Esophagus squamous epithelium (tissue), 5 donors: ENCODE data around the gene ARHGAP8. TPM values are rescaled to one million over a fixed set of nuclear protein-coding genes. Genes with fewer than 3 reads are reported as not detected.
"Not testable (repeated sequence)": the region's sequence is repeated elsewhere in the genome, so short reads cannot be mapped to it uniquely, and the experiment has no call there.

Experiments
- DNase-seq: peaks from one replicate; lab custom pipeline; 2025; lab: John Stamatoyannopoulos, UW
- H3K27ac ChIP-seq, 4 donors: fragments of 200-600 bp; sonication (generic); one replicate each; pipeline ENCODE4 v1.5.1; 2016 to 2019; ENCODE audit warnings: mild to moderate bottlenecking in 1 of 4
- H3K27me3 ChIP-seq, 4 donors: fragments of 200-600 bp; sonication (generic); 1 replicate in 3 of 4; 2 replicates in 1 of 4; pipeline versions ENCODE4 v1.5.1 to v1.6.0; 2017 to 2021; ENCODE audit warnings: antibody characterized with exemption in 1 of 4
- H3K36me3 ChIP-seq, 3 donors: fragments of 200-600 bp; sonication (generic); one replicate each; pipeline ENCODE4 v1.5.1; 2016 to 2019
- H3K4me1 ChIP-seq, 3 donors: fragments of 200-600 bp; sonication (generic); one replicate each; pipeline ENCODE4 v1.5.1; 2017 to 2019
- H3K4me3 ChIP-seq, 4 donors: fragments of 200-600 bp; sonication (generic); 1 replicate in 3 of 4; 2 replicates in 1 of 4; pipeline ENCODE4 v1.5.1; 2016 to 2019; ENCODE audit warnings: mild to moderate bottlenecking in 2 of 4, moderate library complexity in 1 of 4
- H3K9me3 ChIP-seq, 3 donors: fragments of 200-600 bp; sonication (generic); one replicate each; pipeline ENCODE4 v1.5.1; 2016 to 2019
- CTCF ChIP-seq, 6 experiments: fragments of 450-650 bp in 4 of 6; fragments of 200-600 bp in 2 of 6; sonication (generic) in 2 of 6; IDR thresholded peaks; one replicate each; pipeline ENCODE4 v1.5.1; 2016 to 2019; ENCODE audit warnings: antibody characterized with exemption in 6 of 6, mild to moderate bottlenecking in 4 of 6, moderate library complexity in 4 of 6
- POLR2A ChIP-seq, 4 donors: fragments of 450-650 bp; IDR thresholded peaks; one replicate each; pipeline ENCODE4 v1.6.1; 2017; ENCODE audit warnings: antibody characterized with exemption in 4 of 4, mild to moderate bottlenecking in 4 of 4, moderate library complexity in 3 of 4
- WGBS, 2 donors: methylation state at CpG; one replicate each; pipeline ENCODE4 v1.1.5; 2018; 5-methylcytosine and 5-hydroxymethylcytosine counted together
- intact Hi-C: fragments of 100-400 bp; cut with DNase I; formaldehyde crosslinking; loops from one replicate; pipeline ENCODE4 v1.15.0; 2022
- total RNA-seq, 4 donors: library from RNA; depleted of rRNA; stranded (reverse); fragments of >200 nt; gene quantifications; one replicate each; pipeline ENCODE4 v1.1.0, GENCODE V29; 2016
- donor health status: DM: yes; HTN: yes; CAD: no.

ARHGAP8 gene
- total RNA-seq, 4 donors from 2014 or later, result 3.6 to 15.0 (median 11.5) TPM

GRCh38 chr22:44855855-44856254, 103.5 kb downstream of the ARHGAP8 start:
- Histone ChIP-seq H3K4me1 (no peaks in the 10 kb centered on the region), H3K27me3 (no peaks in the 10 kb centered on the region), H3K4me3 (no peak overlapping the region), H3K36me3 (no peaks in the 10 kb centered on the region), H3K27ac (no peak overlapping the region), H3K9me3 (no peaks in the 10 kb centered on the region)
- WGBS, 2 donors, result 81 to 88% methylated on average over 5 of the region's 5 CpGs
- TF ChIP-seq CTCF (IDR thresholded peaks at IDR 0.05) (no peak), POLR2A (IDR thresholded peaks at IDR 0.05) (no peak)
- intact Hi-C loops, result no loop called here
- no peak for DNase-seq

- H3K4me3 ChIP-seq, H3K27me3 ChIP-seq, DNase-seq, intact Hi-C loops, H3K4me1 ChIP-seq, H3K9me3 ChIP-seq, H3K36me3 ChIP-seq: not testable (repeated sequence)
- 37 to 46% methylated on average over 7 of the region's 7 CpGs for WGBS, 2 donors
- peak overlapping the region in 1 of 4 donors; percentile 48 for H3K27ac ChIP-seq
These were observed 106.4 kb downstream of the ARHGAP8 start for GRCh38 chr22:44858819-44859218.

- intact Hi-C loops, result no loop called here
- Histone ChIP-seq H3K27me3 (no peaks in the 10 kb centered on the region), H3K9me3 (no peaks in the 10 kb centered on the region), H3K4me1 (no peaks in the 10 kb centered on the region), H3K36me3 (no peaks in the 10 kb centered on the region), H3K4me3 (no peak overlapping the region), H3K27ac (no peak overlapping the region)
- TF ChIP-seq POLR2A (IDR thresholded peaks at IDR 0.05) (no peak), CTCF (IDR thresholded peaks at IDR 0.05) (no peak)
- no peak for DNase-seq
- 77 to 82% methylated on average over 3 of the region's 13 CpGs for whole genome bisulfite sequencing, 2 donors
These were observed 107.3 kb downstream of the ARHGAP8 start for GRCh38 chr22:44859641-44860040.

GRCh38 chr22:44860311-44860710, 107.9 kb downstream of the ARHGAP8 start:
- Histone ChIP-seq H3K27ac (no peak overlapping the region), H3K9me3 (no peaks in the 10 kb centered on the region), H3K27me3 (no peaks in the 10 kb centered on the region), H3K4me1 (no peaks in the 10 kb centered on the region), H3K4me3 (no peak overlapping the region), H3K36me3 (no peaks in the 10 kb centered on the region)
- TF ChIP-seq CTCF (IDR thresholded peaks at IDR 0.05) (no peak), POLR2A (IDR thresholded peaks at IDR 0.05) (no peak)
- 70 to 72% methylated on average over 2 to 6 of the region's 6 CpGs for WGBS, 2 donors
- intact Hi-C loops, result no loop called here
- no peak for DNase-seq

- H3K27me3 ChIP-seq, result no peaks in the 10 kb centered on the region
- WGBS, 2 donors, result 100% methylated on average over 3 of the region's 7 CpGs; no CpG with 5 or more reads in 1 of the 2 donors
- TF ChIP-seq CTCF (IDR thresholded peaks at IDR 0.05) (no peak), POLR2A (IDR thresholded peaks at IDR 0.05) (no peak)
- no peak for DNase-seq
- intact Hi-C loops, result no loop called here
- no peaks in the 10 kb centered on the region for H3K4me1 ChIP-seq
- no peaks in the 10 kb centered on the region for H3K9me3 ChIP-seq
- H3K36me3 ChIP-seq, result no peaks in the 10 kb centered on the region
- no peak overlapping the region for H3K4me3 ChIP-seq
- no peak overlapping the region for H3K27ac ChIP-seq
These were observed 108.9 kb downstream of the ARHGAP8 start for GRCh38 chr22:44861245-44861644.

GRCh38 chr22:44862281-44862680, 109.9 kb downstream of the ARHGAP8 start:
- WGBS, 2 donors, result 81 to 82% methylated on average over 6 of the region's 11 CpGs
- TF ChIP-seq CTCF (IDR thresholded peaks at IDR 0.05), result no peak
- no peak for TF ChIP-seq POLR2A (IDR thresholded peaks at IDR 0.05)
- Histone ChIP-seq H3K4me1 (no peaks in the 10 kb centered on the region), H3K27ac (no peak overlapping the region), H3K4me3 (no peak overlapping the region), H3K36me3 (no peaks in the 10 kb centered on the region), H3K9me3 (no peaks in the 10 kb centered on the region), H3K27me3 (no peaks in the 10 kb centered on the region)
- intact Hi-C loops, result no loop called here
- DNase-seq, result no peak
